HUES64 (cell line): ENCODE measurements around the gene RBMX.
A peak's percentile ranks its signal among the peaks of the same experiment; 100 is the strongest.
"Not testable (repeated sequence)": the region's sequence is repeated elsewhere in the genome, so short reads cannot be mapped to it uniquely, and the experiment has no call there.

ENCODE experiments used
- H3K27ac ChIP-seq: 2 replicates; pipeline ENCODE4 v1.7.0; 2013; ENCODE audit warnings: low read depth, low read length, inconsistent platforms
- H3K27me3 ChIP-seq: 2 replicates; pipeline ENCODE4 v1.6.1; 2013; ENCODE audit warnings: mild to moderate bottlenecking, low read length; ENCODE audit not compliant: insufficient read depth
- H3K36me3 ChIP-seq: 2 replicates; pipeline ENCODE4 v1.6.1; 2013; ENCODE audit warnings: mild to moderate bottlenecking, low read length; ENCODE audit not compliant: insufficient read depth
- H3K4me1 ChIP-seq: 2 replicates; pipeline ENCODE4 v1.6.1; 2013; ENCODE audit warnings: mild to moderate bottlenecking, low read length, moderate library complexity; ENCODE audit not compliant: insufficient read depth
- H3K4me3 ChIP-seq: 2 replicates; pipeline ENCODE4 v1.5.1; 2013; ENCODE audit warnings: mild to moderate bottlenecking, low read length, moderate library complexity
- H3K9ac ChIP-seq: 2 replicates; pipeline ENCODE4 v1.6.1; 2013; ENCODE audit warnings: mild to moderate bottlenecking, low read depth, low read length
- H3K9me3 ChIP-seq: 2 replicates; pipeline ENCODE4 v1.6.1; 2013; ENCODE audit warnings: low read depth, low read length; ENCODE audit not compliant: insufficient read depth
- WGBS: fragments of 150-250, 120-280 bp; methylation state at CpG from one replicate; pipeline ENCODE4 v1.1.7; 2013; ENCODE audit warnings: missing lambda C conversion rate; 5-methylcytosine and 5-hydroxymethylcytosine counted together

RBMX gene

GRCh38 chrX:136874114-136874513 is 6.4 kb downstream of the RBMX start:
- H3K4me3 ChIP-seq, H3K27ac ChIP-seq, H3K9ac ChIP-seq, H3K9me3 ChIP-seq, H3K4me1 ChIP-seq, H3K27me3 ChIP-seq: not testable (repeated sequence)
- WGBS, result 98% methylated on average over 14 of the region's 15 CpGs
- H3K36me3 ChIP-seq, result peaks cover 98% of the 10 kb centered on the region

GRCh38 chrX:136873210-136873609 is 7.3 kb downstream of the RBMX start:
- not testable (repeated sequence) for H3K4me3 ChIP-seq, H3K9ac ChIP-seq, H3K27ac ChIP-seq, H3K9me3 ChIP-seq, H3K27me3 ChIP-seq, H3K4me1 ChIP-seq
- WGBS, result 87% methylated on average over 2 of the region's 2 CpGs
- peaks cover 99% of the 10 kb centered on the region for H3K36me3 ChIP-seq

GRCh38 chrX:136872091-136872700 is 8.3 kb downstream of the RBMX start:
- H3K4me3 ChIP-seq, result no peak overlapping the region
- no peaks in the 10 kb centered on the region for H3K27me3 ChIP-seq
- 92% methylated on average over 5 of the region's 5 CpGs for WGBS
- no peaks in the 10 kb centered on the region for H3K9me3 ChIP-seq
- no peaks in the 10 kb centered on the region for H3K4me1 ChIP-seq
- no peak overlapping the region for H3K9ac ChIP-seq
- H3K27ac ChIP-seq, result no peak overlapping the region
- peaks cover 99% of the 10 kb centered on the region for H3K36me3 ChIP-seq

- H3K4me3 ChIP-seq, result no peak overlapping the region
- H3K9ac ChIP-seq, result no peak overlapping the region
- whole genome bisulfite sequencing, result no CpG with 5 or more reads among the region's 1 CpG
- no peaks in the 10 kb centered on the region for H3K9me3 ChIP-seq
- H3K27ac ChIP-seq, result no peak overlapping the region
- H3K27me3 ChIP-seq, result no peaks in the 10 kb centered on the region
- peaks cover 93% of the 10 kb centered on the region for H3K36me3 ChIP-seq
- H3K4me1 ChIP-seq, result no peaks in the 10 kb centered on the region
These were observed 10.5 kb downstream of the RBMX start for GRCh38 chrX:136870064-136870463.

- Histone ChIP-seq H3K4me3 (no peak overlapping the region), H3K27ac (peak overlapping the region; percentile 4; the same call in 1 of the 2 replicates), H3K9ac (no peak overlapping the region), H3K36me3 (peaks cover 86% of the 10 kb centered on the region), H3K4me1 (no peaks in the 10 kb centered on the region), H3K27me3 (no peaks in the 10 kb centered on the region), H3K9me3 (no peaks in the 10 kb centered on the region)
- WGBS, result 92% methylated on average over 9 of the region's 9 CpGs
These were observed 12.1 kb downstream of the RBMX start for GRCh38 chrX:136868283-136869055.

GRCh38 chrX:136867518-136867917 is 13.0 kb downstream of the RBMX start:
- no peaks in the 10 kb centered on the region for H3K9me3 ChIP-seq
- H3K27me3 ChIP-seq, result no peaks in the 10 kb centered on the region
- H3K9ac ChIP-seq, result no peak overlapping the region
- no peaks in the 10 kb centered on the region for H3K4me1 ChIP-seq
- no peak overlapping the region for H3K27ac ChIP-seq
- 94% methylated on average over 3 of the region's 3 CpGs for WGBS
- no peak overlapping the region for H3K4me3 ChIP-seq
- H3K36me3 ChIP-seq, result peaks cover 84% of the 10 kb centered on the region

GRCh38 chrX:136867096-136867491 is 13.4 kb downstream of the RBMX start:
- Histone ChIP-seq H3K27ac (no peak overlapping the region), H3K36me3 (peaks cover 84% of the 10 kb centered on the region), H3K9me3 (no peaks in the 10 kb centered on the region), H3K9ac (no peak overlapping the region), H3K4me3 (no peak overlapping the region), H3K4me1 (no peaks in the 10 kb centered on the region), H3K27me3 (no peaks in the 10 kb centered on the region)
- WGBS, result 93% methylated on average over 4 of the region's 4 CpGs

GRCh38 chrX:136866337-136867095 is 14.0 kb downstream of the RBMX start:
- Histone ChIP-seq H3K36me3 (peaks cover 84% of the 10 kb centered on the region), H3K9ac (no peak overlapping the region), H3K4me1 (no peaks in the 10 kb centered on the region), H3K9me3 (no peaks in the 10 kb centered on the region), H3K27me3 (no peaks in the 10 kb centered on the region), H3K27ac (no peak overlapping the region), H3K4me3 (no peak overlapping the region)
- 87% methylated on average over 13 of the region's 14 CpGs for WGBS

- no peaks in the 10 kb centered on the region for H3K9me3 ChIP-seq
- H3K27me3 ChIP-seq, result no peaks in the 10 kb centered on the region
- H3K36me3 ChIP-seq, result peaks cover 83% of the 10 kb centered on the region
- no peak overlapping the region for H3K27ac ChIP-seq
- no peaks in the 10 kb centered on the region for H3K4me1 ChIP-seq
- H3K9ac ChIP-seq, result no peak overlapping the region
- 89% methylated on average over 5 of the region's 9 CpGs for WGBS
- H3K4me3 ChIP-seq, result no peak overlapping the region
These were observed 15.0 kb downstream of the RBMX start for GRCh38 chrX:136865270-136866158.

- no peak overlapping the region for H3K9ac ChIP-seq
- no peaks in the 10 kb centered on the region for H3K4me1 ChIP-seq
- WGBS, result 92% methylated on average over 2 of the region's 2 CpGs
- H3K4me3 ChIP-seq, result no peak overlapping the region
- H3K27me3 ChIP-seq, result no peaks in the 10 kb centered on the region
- H3K9me3 ChIP-seq, result no peaks in the 10 kb centered on the region
- peaks cover 69% of the 10 kb centered on the region for H3K36me3 ChIP-seq
- H3K27ac ChIP-seq, result no peak overlapping the region
These were observed 16.7 kb downstream of the RBMX start for GRCh38 chrX:136863826-136864225.
